ENCODE measurements around the gene KRTAP20-1.

KRTAP20-1 gene

GRCh38 chr21:30612132-30612531 lies 4.1 kb upstream of the KRTAP20-1 start:
- DNase-seq (ENCODE audit: low read depth in 1 of 2, low spot score in 1 of 2): no peak
- Histone ChIP-seq H3K27me3 (ENCODE audit: insufficient read depth, poor library complexity, severe bottlenecking) (no peaks in the 10 kb centered on the region), H3K4me3 (replicated peaks; ENCODE audit: insufficient read depth, low read length) (no peak overlapping the region), H3K27ac (replicated peaks) (no peak overlapping the region)
- TF ChIP-seq POLR2AphosphoS5 (IDR thresholded peaks at IDR 0.05; ENCODE audit: low read depth) (no peak), GABPA (IDR thresholded peaks at IDR 0.05; ENCODE audit: low read depth) (no peak), CTCF (IDR thresholded peaks at IDR 0.05; ENCODE audit: insufficient read depth, low read length) (no peak), SPI1 (IDR thresholded peaks at IDR 0.05; ENCODE audit: borderline replicate concordance, low read depth) (no peak), REST (IDR thresholded peaks at IDR 0.05; ENCODE audit: insufficient replicate concordance, low read depth) (no peak)

GRCh38 chr21:30613836-30614235 lies 2.4 kb upstream of the KRTAP20-1 start, which contains the start of gene KRTAP6-1:
Gene KRTAP6-1, minus strand, starts transcription at chr21:30613930. Its CDS starts 26 bp downstream, at chr21:30613904.
- TF ChIP-seq CTCF (IDR thresholded peaks at IDR 0.05; ENCODE audit: insufficient read depth, low read length): no peak
- no peak for TF ChIP-seq GABPA (IDR thresholded peaks at IDR 0.05; ENCODE audit: low read depth)
- no peak for TF ChIP-seq SPI1 (IDR thresholded peaks at IDR 0.05; ENCODE audit: borderline replicate concordance, low read depth)
- no peak for TF ChIP-seq POLR2AphosphoS5 (IDR thresholded peaks at IDR 0.05; ENCODE audit: low read depth)
- no peak for TF ChIP-seq REST (IDR thresholded peaks at IDR 0.05; ENCODE audit: insufficient replicate concordance, low read depth)
- H3K27me3 ChIP-seq (ENCODE audit: insufficient read depth, poor library complexity, severe bottlenecking): no peaks in the 10 kb centered on the region
- DNase-seq (ENCODE audit: low read depth in 1 of 2, low spot score in 1 of 2): no peak
- H3K4me3 ChIP-seq (replicated peaks; ENCODE audit: insufficient read depth, low read length): no peak within 1 kb of the TSS
- H3K27ac ChIP-seq (replicated peaks): no peak within 1 kb of the TSS

DNA sequence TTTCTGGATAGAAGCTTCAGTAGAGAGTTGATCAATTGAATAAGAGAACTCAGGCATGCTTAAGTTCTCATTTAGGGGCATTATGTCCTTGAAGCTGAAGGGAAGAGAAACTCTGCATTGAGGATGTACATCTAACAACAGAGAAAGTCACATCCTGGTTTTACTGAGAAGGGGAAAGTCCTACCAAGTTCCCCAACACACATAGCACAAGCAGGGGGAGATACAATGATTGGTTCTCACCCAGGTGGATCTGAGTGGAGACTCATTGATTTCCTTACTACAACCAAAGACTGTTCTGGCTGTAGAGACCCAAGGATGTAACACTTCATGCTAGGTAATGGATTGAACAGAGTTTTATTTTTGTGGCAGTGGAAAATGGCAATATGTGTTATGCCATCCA lies 1.0 kb upstream of the KRTAP20-1 start:
- TF ChIP-seq CTCF (IDR thresholded peaks at IDR 0.05; ENCODE audit: insufficient read depth, low read length) (no peak), SPI1 (IDR thresholded peaks at IDR 0.05; ENCODE audit: borderline replicate concordance, low read depth) (no peak), REST (IDR thresholded peaks at IDR 0.05; ENCODE audit: insufficient replicate concordance, low read depth) (no peak), POLR2AphosphoS5 (IDR thresholded peaks at IDR 0.05; ENCODE audit: low read depth) (no peak), GABPA (IDR thresholded peaks at IDR 0.05; ENCODE audit: low read depth) (no peak)
- Histone ChIP-seq H3K4me3 (replicated peaks; ENCODE audit: insufficient read depth, low read length) (no peak overlapping the region), H3K27ac (replicated peaks) (no peak overlapping the region), H3K27me3 (ENCODE audit: insufficient read depth, poor library complexity, severe bottlenecking) (no peaks in the 10 kb centered on the region)
- no peak for DNase-seq (ENCODE audit: low read depth in 1 of 2, low spot score in 1 of 2)

All from HL-60 (cell line).